Esophagus muscularis mucosa (tissue), 4 donors: Measurements from ENCODE around the gene ATP9A. TPM values are rescaled to one million over a fixed set of nuclear protein-coding genes. Genes with fewer than 3 reads are reported as not detected.

ENCODE experiments used
- DNase-seq: peaks from one replicate; pipeline ENCODE4 v3.0.0-alpha.2; 2017; ENCODE audit errors: extremely low spot score
- H3K27ac ChIP-seq, 4 donors: fragments of 200-600 bp; sonication (generic); replicated peaks in 1 of 4; 1 replicate in 3 of 4; 2 replicates in 1 of 4; pipeline ENCODE4 v1.5.1; 2016 to 2019; ENCODE audit warnings: mild to moderate bottlenecking in 1 of 4
- H3K27me3 ChIP-seq, 4 donors: fragments of 200-600 bp; sonication (generic); one replicate each; pipeline versions ENCODE4 v1.5.1 to v1.6.0; 2016 to 2019
- H3K36me3 ChIP-seq, 4 donors: fragments of 200-600 bp; sonication (generic); one replicate each; pipeline ENCODE4 v1.5.1; 2016 to 2019
- H3K4me1 ChIP-seq, 4 donors: fragments of 200-600 bp; sonication (generic); one replicate each; pipeline ENCODE4 v1.5.1; 2016 to 2019
- H3K4me3 ChIP-seq, 4 donors: fragments of 200-600 bp; sonication (generic); 1 replicate in 2 of 4; 2 replicates in 2 of 4; pipeline ENCODE4 v1.5.1; 2016 to 2019; ENCODE audit warnings: mild to moderate bottlenecking in 4 of 4, moderate library complexity in 1 of 4
- H3K9me3 ChIP-seq, 4 donors: fragments of 200-600 bp; sonication (generic); 1 replicate in 3 of 4; 2 replicates in 1 of 4; pipeline ENCODE4 v1.5.1; 2016 to 2019
- CTCF ChIP-seq, 3 experiments: fragments of 200-600 bp in 2 of 3; fragments of 450-650 bp in 1 of 3; sonication (generic) in 2 of 3; IDR thresholded peaks; one replicate each; pipeline ENCODE4 v1.5.1; 2017 to 2019; ENCODE audit warnings: antibody characterized with exemption in 3 of 3, mild to moderate bottlenecking in 2 of 3, moderate library complexity in 1 of 3
- EP300 ChIP-seq: sonication (generic); formaldehyde crosslinking; IDR thresholded peaks from one replicate; pipeline ENCODE4 v1.6.1; 2017; ENCODE audit warnings: antibody characterized with exemption
- POLR2A ChIP-seq: fragments of 450-650 bp; IDR thresholded peaks from one replicate; pipeline ENCODE4 v1.6.1; 2017; ENCODE audit warnings: antibody characterized with exemption, moderate library complexity, mild to moderate bottlenecking, low read depth
- POLR2AphosphoS5 ChIP-seq, 2 donors: sonication (generic); formaldehyde crosslinking; IDR thresholded peaks; one replicate each; pipeline ENCODE4 v1.6.1; 2017; ENCODE audit warnings: antibody characterized with exemption in 2 of 2
- WGBS: methylation state at CpG from one replicate; pipeline ENCODE4 v1.1.5; 2018; 5-methylcytosine and 5-hydroxymethylcytosine counted together
- intact Hi-C: fragments of 100-400 bp; cut with DNase I; formaldehyde crosslinking; loops from one replicate; pipeline ENCODE4 v1.15.1; 2023
- total RNA-seq, 4 donors: library from RNA; depleted of rRNA; stranded (reverse); fragments of >200 nt; gene quantifications; one replicate each; pipeline versions ENCODE4 v1.1.0 to v1.2.1, GENCODE V29; 2016

ATP9A gene
- total RNA-seq, 4 donors from 2014 or later: 44.4 to 70.9 (median 56.0) TPM

DNA sequence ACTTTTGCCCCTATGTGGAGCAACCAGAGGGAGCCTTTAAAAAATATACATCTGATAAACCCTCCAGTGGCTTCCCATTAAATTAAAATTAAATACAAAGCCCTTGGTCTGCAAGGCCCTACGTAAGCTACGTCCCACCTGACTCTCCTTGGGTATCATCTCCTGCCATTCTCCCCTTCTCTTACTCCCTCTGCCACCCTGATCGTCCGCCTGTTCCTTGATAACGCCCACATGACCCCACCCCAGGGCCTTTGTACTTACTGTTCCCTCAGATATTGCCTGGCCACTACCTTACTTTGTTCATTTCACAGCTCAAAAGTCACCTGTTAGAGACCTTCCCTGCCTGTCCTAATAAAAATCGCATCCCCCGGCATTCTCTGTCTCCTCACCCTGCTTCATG, 220.2 kb downstream of the ATP9A start:
- no peak for DNase-seq
- Histone ChIP-seq H3K4me3 (no peak overlapping the region), H3K27ac (no peak overlapping the region), H3K4me1 (peaks cover 4 to 8% (median 7%) of the 10 kb centered on the region in 4 donors), H3K36me3 (no peaks in the 10 kb centered on the region), H3K9me3 (no peaks in the 10 kb centered on the region), H3K27me3 (no peaks in the 10 kb centered on the region)
- intact Hi-C loops: no loop called here
- TF ChIP-seq POLR2A: no peak
- TF ChIP-seq POLR2AphosphoS5 (IDR thresholded peaks at IDR 0.05): no peak
- TF ChIP-seq EP300: no peak
- no peak for TF ChIP-seq CTCF (IDR thresholded peaks at IDR 0.05)
- WGBS: 97% methylated on average over 7 of the region's 7 CpGs

Other genes with a start within 250 kb of the ATP9A start
- gene NFATC2, start 225.7 kb downstream of the ATP9A start, total RNA-seq: 10 to 100 TPM in 3 of 4 donors, 1 to 10 TPM in 1; 8.8 to 15.6 (median 13.0) TPM
- gene SALL4, start 34.1 kb upstream of the ATP9A start, total RNA-seq: not detected